H1 (cell line): ENCODE data around the gene TEX51. TPM values are rescaled to one million over a fixed set of nuclear protein-coding genes. Genes with fewer than 3 reads are reported as not detected.

Experiments used
- CTCF ChIA-PET: fragments of 300-600 bp; sonication (Branson Sonifier 250); formaldehyde crosslinking; loops from one replicate; lab custom pipeline; 2021; ENCODE audit not compliant: partially characterized antibody; lab: Charles Lee
- POLR2A ChIA-PET: fragments of 300-600 bp; sonication (Branson Sonifier 250); formaldehyde crosslinking; loops from one replicate; lab custom pipeline; 2021; ENCODE audit warnings: inconsistent platforms; ENCODE audit not compliant: partially characterized antibody; lab: Charles Lee
- DNase-seq, 2 experiments: peaks; one replicate each; pipeline versions ENCODE4 v3.0.0 to v3.0.0-alpha.2; 2010 to 2022; ENCODE audit warnings: low spot score in 2 of 2, low read depth in 1 of 2, mixed read lengths in 1 of 2
- FAIRE-seq: peaks from 2 replicates; lab custom pipeline; 2011; peaks lifted over from hg19 to GRCh38; lab: Jason Lieb, UNC
- H2AFZ ChIP-seq: 2 replicates; pipeline ENCODE4 v1.8.1; 2012; ENCODE audit warnings: low read length, inconsistent platforms
- H2AK5ac ChIP-seq: 2 replicates; pipeline ENCODE4 v1.6.1; 2013; ENCODE audit warnings: low read depth, low read length
- H2BK120ac ChIP-seq: replicated peaks from 2 replicates; pipeline ENCODE3; 2013; ENCODE audit warnings: low read depth, low read length, inconsistent platforms
- H2BK12ac ChIP-seq: 2 replicates; pipeline ENCODE4 v1.6.1; 2013; ENCODE audit warnings: low read depth, low read length
- H2BK15ac ChIP-seq: 2 replicates; pipeline ENCODE4 v1.6.1; 2013; ENCODE audit warnings: low read length
- H2BK20ac ChIP-seq: 2 replicates; pipeline ENCODE4 v1.6.1; 2013; ENCODE audit warnings: low read length
- H2BK5ac ChIP-seq: 2 replicates; pipeline ENCODE4 v1.6.1; 2013; ENCODE audit warnings: low read depth, low read length
- H3K14ac ChIP-seq: 2 replicates; pipeline ENCODE4 v1.6.1; 2013; ENCODE audit warnings: inconsistent platforms; ENCODE audit not compliant: insufficient read length
- H3K18ac ChIP-seq: 2 replicates; pipeline ENCODE4 v1.6.1; 2013; ENCODE audit warnings: low read length; ENCODE audit errors: extremely low read depth
- H3K23ac ChIP-seq: 2 replicates; pipeline ENCODE4 v1.6.1; 2013; ENCODE audit warnings: inconsistent platforms; ENCODE audit not compliant: insufficient read length
- H3K23me2 ChIP-seq: 2 replicates; pipeline ENCODE4 v1.6.1; 2013; ENCODE audit warnings: low read depth, low read length
- H3K27ac ChIP-seq: 2 replicates; pipeline ENCODE4 v1.6.1; 2011; ENCODE audit warnings: low read depth, low read length, inconsistent platforms
- H3K27me3 ChIP-seq, 4 experiments: replicated peaks in 1 of 4; 1 replicate in 1 of 4; 2 replicates in 3 of 4; pipeline versions ENCODE4 v1.6.1 to v1.8.1; 2011 to 2013; ENCODE audit warnings: low read length in 3 of 4, mild to moderate bottlenecking in 3 of 4, inconsistent platforms in 2 of 4, mixed read lengths in 2 of 4, moderate library complexity in 1 of 4; ENCODE audit not compliant: control insufficient read depth in 3 of 4, insufficient read depth in 3 of 4; ENCODE audit errors: extremely low read depth in 1 of 4
- H3K36me3 ChIP-seq, 4 experiments: 2 replicates each; pipeline versions ENCODE4 v1.6.1 to v1.8.1; 2011 to 2013; ENCODE audit warnings: mild to moderate bottlenecking in 4 of 4, low read length in 3 of 4, moderate library complexity in 2 of 4, control low read depth in 1 of 4, inconsistent platforms in 1 of 4; ENCODE audit not compliant: insufficient read depth in 4 of 4, control insufficient read depth in 2 of 4
- H3K4ac ChIP-seq: replicated peaks from 2 replicates; pipeline ENCODE3; 2013; ENCODE audit warnings: low read length, low read depth, mixed read lengths, inconsistent platforms; ENCODE audit not compliant: insufficient read length
- H3K4me1 ChIP-seq, 4 experiments: replicated peaks in 1 of 4; 1 replicate in 1 of 4; 2 replicates in 3 of 4; pipeline versions ENCODE4 v1.6.1 to v1.8.1; 2011 to 2013; ENCODE audit warnings: low read length in 3 of 4, inconsistent platforms in 2 of 4, mixed read lengths in 1 of 4; ENCODE audit not compliant: insufficient read depth in 4 of 4, control insufficient read depth in 3 of 4
- H3K4me2 ChIP-seq, 2 experiments: 2 replicates each; pipeline versions ENCODE4 v1.6.1 to v1.8.1; 2011 to 2013; ENCODE audit warnings: low read depth in 2 of 2, low read length in 2 of 2, control low read depth in 1 of 2, inconsistent platforms in 1 of 2, mild to moderate bottlenecking in 1 of 2; ENCODE audit not compliant: insufficient read depth in 1 of 2
- H3K4me3 ChIP-seq, 4 experiments: fragments of 200-600, 300-600 bp in 1 of 4; sonication (generic), shearing (Covaris generic), sonication (Bioruptor Twin) in 1 of 4; 2 replicates each; pipeline versions ENCODE4 v1.5.1 to v1.8.1; 2011 to 2016; ENCODE audit warnings: low read length in 4 of 4, low read depth in 3 of 4, control low read depth in 2 of 4, inconsistent platforms in 2 of 4, mild to moderate bottlenecking in 2 of 4, mixed read lengths in 1 of 4, moderate library complexity in 1 of 4; ENCODE audit not compliant: insufficient read depth in 2 of 4; ENCODE audit errors: extremely low read depth in 1 of 4
- H3K56ac ChIP-seq: replicated peaks from 2 replicates; pipeline ENCODE3; 2013; ENCODE audit warnings: low read depth, mild to moderate bottlenecking, mixed read lengths, low read length, inconsistent platforms; ENCODE audit not compliant: insufficient read length
- H3K79me1 ChIP-seq: 2 replicates; pipeline ENCODE4 v1.6.1; 2013; ENCODE audit warnings: low read depth, low read length, control low read depth
- H3K79me2 ChIP-seq, 2 experiments: 2 replicates each; pipeline versions ENCODE4 v1.6.1 to v1.8.1; 2012 to 2013; ENCODE audit warnings: low read length in 2 of 2, mild to moderate bottlenecking in 2 of 2, inconsistent platforms in 1 of 2; ENCODE audit not compliant: insufficient read depth in 2 of 2, control insufficient read depth in 1 of 2
- H3K9ac ChIP-seq, 4 experiments: replicated peaks in 1 of 4; 1 replicate in 1 of 4; 2 replicates in 3 of 4; pipeline versions ENCODE4 v1.6.1 to v1.8.1; 2011 to 2013; ENCODE audit warnings: low read depth in 3 of 4, low read length in 3 of 4, control low read depth in 2 of 4, mild to moderate bottlenecking in 2 of 4, moderate library complexity in 2 of 4, inconsistent platforms in 1 of 4; ENCODE audit errors: extremely low read depth in 1 of 4
- H3K9me3 ChIP-seq, 2 experiments: 2 replicates each; pipeline versions ENCODE4 v1.6.1 to v1.8.1; 2012 to 2013; ENCODE audit warnings: mild to moderate bottlenecking in 2 of 2, moderate library complexity in 2 of 2, control low read depth in 1 of 2, inconsistent platforms in 1 of 2, low read depth in 1 of 2, low read length in 1 of 2, mixed read lengths in 1 of 2; ENCODE audit not compliant: insufficient read depth in 2 of 2
- H4K20me1 ChIP-seq, 2 experiments: replicated peaks in 1 of 2; 2 replicates each; pipeline versions ENCODE3 to v1.8.1; 2011 to 2013; ENCODE audit warnings: inconsistent platforms in 2 of 2, low read length in 2 of 2, mild to moderate bottlenecking in 1 of 2; ENCODE audit not compliant: insufficient read depth in 2 of 2, control insufficient read depth in 1 of 2
- H4K5ac ChIP-seq: 2 replicates; pipeline ENCODE4 v1.6.1; 2013; ENCODE audit warnings: low read length, low read depth, mixed read lengths, inconsistent platforms; ENCODE audit not compliant: insufficient read length
- H4K8ac ChIP-seq: 2 replicates; pipeline ENCODE4 v1.8.0; 2013; ENCODE audit warnings: mild to moderate bottlenecking, moderate library complexity, low read length, inconsistent platforms; ENCODE audit not compliant: insufficient read depth; ENCODE audit errors: extremely low read depth
- H4K91ac ChIP-seq: replicated peaks from 2 replicates; pipeline ENCODE3; 2013; ENCODE audit warnings: low read length, mixed read lengths, inconsistent platforms; ENCODE audit not compliant: insufficient read length
- BACH1 ChIP-seq: IDR thresholded peaks from 2 replicates; pipeline ENCODE4 v1.6.1; 2012; ENCODE audit warnings: low read length, improper control_type of control experiment
- CBX5 ChIP-seq: fragments of 300-800, 300-1000 bp; sonication (generic); IDR thresholded peaks from 2 replicates; pipeline ENCODE4 v1.7.1; 2016; ENCODE audit warnings: antibody characterized with exemption, low read length, low read depth
- CHD1 ChIP-seq: IDR thresholded peaks from 2 replicates; pipeline ENCODE4 v1.6.1; 2012; ENCODE audit warnings: low read depth, low read length, improper control_type of control experiment
- CREB1 ChIP-seq: IDR thresholded peaks from 2 replicates; pipeline ENCODE4 v1.6.1; 2012; ENCODE audit warnings: inconsistent platforms
- MAX ChIP-seq: IDR thresholded peaks from 2 replicates; pipeline ENCODE4 v1.6.1; 2012; ENCODE audit warnings: inconsistent platforms
- NRF1 ChIP-seq: IDR thresholded peaks from 2 replicates; pipeline ENCODE4 v1.6.1; 2011; ENCODE audit warnings: mild to moderate bottlenecking, low read depth, low read length, improper control_type of control experiment
- SP2 ChIP-seq: IDR thresholded peaks from 2 replicates; pipeline ENCODE4 v1.6.1; 2012; ENCODE audit warnings: mild to moderate bottlenecking, low read length, inconsistent platforms
- SRF ChIP-seq: IDR thresholded peaks from 2 replicates; pipeline ENCODE4 v1.6.1; 2011; ENCODE audit warnings: mild to moderate bottlenecking, low read depth, low read length, moderate library complexity
- TBP ChIP-seq: IDR thresholded peaks from 2 replicates; pipeline ENCODE4 v1.6.1; 2011; ENCODE audit warnings: low read depth, low read length, improper control_type of control experiment
- TCF12 ChIP-seq: IDR thresholded peaks from 2 replicates; pipeline ENCODE4 v1.6.1; 2011; ENCODE audit warnings: low read depth, mild to moderate bottlenecking, low read length
- TEAD4 ChIP-seq: IDR thresholded peaks from 2 replicates; pipeline ENCODE4 v1.6.1; 2012; ENCODE audit warnings: low read depth, low read length, inconsistent platforms, mixed read lengths
- WGBS, 2 experiments: shearing (Covaris generic) in 1 of 2; methylation state at CpG; one replicate each; pipeline versions ENCODE4 v1.1.6 to v1.1.7; 2013 to 2015; ENCODE audit warnings: low lambda C conversion rate in 2 of 2, mixed read lengths in 2 of 2, inconsistent platforms in 1 of 2, low coverage in 1 of 2, missing lambda C conversion rate in 1 of 2; ENCODE audit not compliant: insufficient replicate concordance in 2 of 2, insufficient coverage in 1 of 2, insufficient read length in 1 of 2; ENCODE audit errors: extremely low coverage in 1 of 2, missing lambda C conversion rate in 1 of 2; 5-methylcytosine and 5-hydroxymethylcytosine counted together
- polyA plus RNA-seq, 7 experiments: library from polyadenylated mRNA; depleted of rRNA in 3 of 7; stranded (reverse) in 5 of 7; unstranded in 2 of 7; fragments of >200 nt in 5 of 7; fragments of 200-250 nt in 2 of 7; gene quantifications; 1 replicate in 5 of 7; 2 replicates in 1 of 7; 4 replicates in 1 of 7; pipeline versions ENCODE4 v1.2.1 to v1.2.3, GENCODE V29; 2011 to 2013; ENCODE audit warnings: missing spikeins in 2 of 7, mixed read lengths in 2 of 7
- total RNA-seq: library from RNA; stranded (reverse); fragmentation: NEBNext Ultra II Directional; extraction: Animal tissue kit (Norgen Biotek cat#: 25700); gene quantifications from 2 replicates; pipeline ENCODE4 v1.2.1, GENCODE V29; 2021

TEX51 gene
- total and polyA plus RNA-seq, 2 of the 8 experiments (the other 6 are each of a cell fraction or from before 2014, with no cell fraction given): not detected

GRCh38 chr2:126849054-126849453 lies 49.6 kb upstream of the TEX51 start:
- DNase-seq: no peak
- Histone ChIP-seq H3K23me2 (no peaks in the 10 kb centered on the region), H3K36me3 (no peaks in the 10 kb centered on the region), H2BK20ac (no peak overlapping the region), H3K9ac (no peak overlapping the region), H3K9me3 (no peaks in the 10 kb centered on the region), H4K91ac (no peak overlapping the region), H2BK120ac (no peak overlapping the region), H3K79me2 (no peaks in the 10 kb centered on the region), H3K14ac (no peak overlapping the region), H3K18ac (no peak overlapping the region), H4K5ac (no peak overlapping the region), H3K4me2 (no peak overlapping the region)
- CTCF ChIA-PET: interaction anchor here (0.7 to 3.6 kb wide), 4 partner anchors 10 to 122 kb away, joined by 3 to 18 read pairs (median 6); no protein-coding TSS in a partner anchor
- no peak for TF ChIP-seq BACH1
- TF ChIP-seq SRF: no peak
- TF ChIP-seq CHD1: no peak
- no peak for TF ChIP-seq MAX
- TF ChIP-seq CREB1: no peak
- no peak for TF ChIP-seq SP2
- TF ChIP-seq TEAD4: no peak
- TF ChIP-seq TBP: no peak
- no peak for TF ChIP-seq CBX5
- no peak for TF ChIP-seq NRF1
- TF ChIP-seq TCF12: no peak
- TF ChIP-seq, all 59 proteins: peak for 0
- Histone ChIP-seq H4K20me1 (no peaks in the 10 kb centered on the region), H2BK15ac (no peak overlapping the region), H2BK12ac (no peak overlapping the region), H4K8ac (no peak overlapping the region), H3K56ac (no peak overlapping the region), H3K27ac (no peak overlapping the region), H2AK5ac (no peak overlapping the region), H3K4me3 (no peak overlapping the region), H3K4me1 (no peaks in the 10 kb centered on the region), H3K23ac (no peak overlapping the region), H3K27me3 (no peaks in the 10 kb centered on the region; a peak in 1 of 7 replicates), H3K4ac (no peak overlapping the region), H2BK5ac (no peak overlapping the region), H2AFZ (no peak overlapping the region), H3K79me1 (no peaks in the 10 kb centered on the region)
- no peak for FAIRE-seq
- WGBS, 2 experiments: 91% methylated on average over 2 of the region's 2 CpGs; no CpG with 5 or more reads in 1 of the 2 experiments
- POLR2A ChIA-PET: no interaction called here
